ENCODE data around the gene PNPO.

PNPO gene

GRCh38 chr17:47952171-47953021 lies 11.0 kb downstream of the PNPO start:
- H2AFZ ChIP-seq (ENCODE audit: low read length), result no peak overlapping the region
- H3K4me2 ChIP-seq (ENCODE audit: low read depth, low read length, poor library complexity, severe bottlenecking), result no peak overlapping the region
- H3K36me3 ChIP-seq (ENCODE audit: insufficient read depth, low read length), result no peaks in the 10 kb centered on the region

GRCh38 chr17:47953909-47954308 lies 12.5 kb downstream of the PNPO start:
- Histone ChIP-seq H3K4me1 (ENCODE audit: insufficient read depth, low read length, poor library complexity, severe bottlenecking) (peaks cover 12% of the 10 kb centered on the region), H3F3A (ENCODE audit: low read depth) (no peaks in the 10 kb centered on the region)

More at GRCh38 chr17:47952171-47953021, 11.0 kb downstream of the PNPO start:
- Histone ChIP-seq H3K79me2 (ENCODE audit: insufficient read depth, low read length) (no peaks in the 10 kb centered on the region), H4K20me1 (ENCODE audit: insufficient read depth, low read length, poor library complexity, severe bottlenecking) (no peaks in the 10 kb centered on the region), H3F3A (ENCODE audit: low read depth) (no peaks in the 10 kb centered on the region), H3K9ac (ENCODE audit: low read depth, low read length, poor library complexity, severe bottlenecking) (no peak overlapping the region), H3K9me3 (ENCODE audit: insufficient read depth, low read depth, low read length) (no peaks in the 10 kb centered on the region), H3K9me2 (replicated peaks; ENCODE audit: low read depth, low read length) (no peaks in the 10 kb centered on the region), H3K4me3 (ENCODE audit: low read length, poor library complexity, severe bottlenecking) (no peak overlapping the region), H3K27me3 (ENCODE audit: insufficient read depth, low read length, poor library complexity, severe bottlenecking) (no peaks in the 10 kb centered on the region), H3K4me1 (ENCODE audit: insufficient read depth, low read length, poor library complexity, severe bottlenecking) (peaks cover 13% of the 10 kb centered on the region)
- TF ChIP-seq EZH2phosphoT487 (IDR thresholded peaks at IDR 0.05; ENCODE audit: borderline replicate concordance), result no peak
- no peak for TF ChIP-seq CTCF (conservative IDR thresholded peaks at IDR 0.05; ENCODE audit: low read length)

More at GRCh38 chr17:47953909-47954308, 12.5 kb downstream of the PNPO start:
- H3K4me3 ChIP-seq (ENCODE audit: low read length, poor library complexity, severe bottlenecking), result no peak overlapping the region
- no peaks in the 10 kb centered on the region for H3K27me3 ChIP-seq (ENCODE audit: insufficient read depth, low read length, poor library complexity, severe bottlenecking)
- H3K36me3 ChIP-seq (ENCODE audit: insufficient read depth, low read length), result no peaks in the 10 kb centered on the region
- no peak overlapping the region for H3K9ac ChIP-seq (ENCODE audit: low read depth, low read length, poor library complexity, severe bottlenecking)
- H2AFZ ChIP-seq (ENCODE audit: low read length), result no peak overlapping the region
- H3K9me2 ChIP-seq (replicated peaks; ENCODE audit: low read depth, low read length), result no peaks in the 10 kb centered on the region
- H3K4me2 ChIP-seq (ENCODE audit: low read depth, low read length, poor library complexity, severe bottlenecking), result no peak overlapping the region
- H3K9me3 ChIP-seq (ENCODE audit: insufficient read depth, low read depth, low read length), result no peaks in the 10 kb centered on the region
- no peaks in the 10 kb centered on the region for H3K79me2 ChIP-seq (ENCODE audit: insufficient read depth, low read length)
- no peaks in the 10 kb centered on the region for H4K20me1 ChIP-seq (ENCODE audit: insufficient read depth, low read length, poor library complexity, severe bottlenecking)
- no peak for TF ChIP-seq CTCF (conservative IDR thresholded peaks at IDR 0.05; ENCODE audit: low read length)
- no peak for TF ChIP-seq EZH2phosphoT487 (IDR thresholded peaks at IDR 0.05; ENCODE audit: borderline replicate concordance)

All from Loucy (cell line).